ENCODE results near the gene KDM6B.

KDM6B gene

DNA sequence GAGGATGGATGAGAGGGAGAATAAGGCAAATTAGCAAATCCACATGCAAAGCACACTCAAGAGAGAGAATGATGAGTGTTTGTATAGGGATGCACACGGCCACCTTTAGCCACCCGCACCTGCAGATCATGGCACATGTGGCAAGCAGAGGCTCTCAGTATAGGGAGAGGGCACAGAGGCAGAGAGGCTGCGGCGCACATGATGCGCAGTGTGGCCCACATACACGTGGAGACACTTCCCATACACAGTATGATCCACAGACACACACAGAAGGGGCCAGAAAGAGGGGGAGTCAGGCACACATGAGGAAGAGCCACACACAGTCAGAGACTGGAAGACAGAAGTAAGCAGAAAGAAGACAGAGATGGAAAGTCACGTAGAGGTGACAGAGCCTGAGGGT is 48.1 kb downstream of the KDM6B start:
- DNase-seq (ENCODE audit: low read depth), result no peak

GRCh38 chr17:7882629-7883028 is 48.6 kb downstream of the KDM6B start:
- no peak for DNase-seq (ENCODE audit: low read depth)

All from HS-27A (cell line).